Osteoblast (primary cell): ENCODE data around the gene DCXR. TPM values are rescaled to one million over a fixed set of nuclear protein-coding genes. Genes with fewer than 3 reads are reported as not detected.
A peak's percentile ranks its signal among the peaks of the same experiment; 100 is the strongest.

Experiments used
- DNase-seq: peaks from one replicate; pipeline ENCODE4 v3.0.0; 2011; ENCODE audit warnings: low spot score, mixed read lengths; ENCODE audit not compliant: insufficient read length; ENCODE audit errors: missing footprints
- H2AFZ ChIP-seq: 2 replicates; pipeline ENCODE4 v1.6.0; 2011; ENCODE audit warnings: mild to moderate bottlenecking, low read length
- H3K27ac ChIP-seq: 2 replicates; pipeline ENCODE4 v1.5.1; 2011; ENCODE audit warnings: mild to moderate bottlenecking, low read depth, low read length, moderate library complexity
- H3K27me3 ChIP-seq: 2 replicates; pipeline ENCODE4 v1.6.0; 2012; ENCODE audit warnings: mild to moderate bottlenecking, control low read depth, inconsistent platforms, low read length, moderate library complexity; ENCODE audit not compliant: insufficient read depth
- H3K36me3 ChIP-seq: 2 replicates; pipeline ENCODE4 v1.5.1; 2011; ENCODE audit warnings: mild to moderate bottlenecking, low read length, control low read depth, moderate library complexity; ENCODE audit not compliant: insufficient read depth
- H3K4me1 ChIP-seq: 2 replicates; pipeline ENCODE4 v1.5.1; 2011; ENCODE audit warnings: mild to moderate bottlenecking, low read length, control low read depth, moderate library complexity; ENCODE audit not compliant: insufficient read depth
- H3K4me2 ChIP-seq: 2 replicates; pipeline ENCODE4 v1.6.0; 2011; ENCODE audit warnings: mild to moderate bottlenecking, low read length; ENCODE audit not compliant: insufficient read depth
- H3K4me3 ChIP-seq: fragments of 200-600 bp; sonication (generic); 3 replicates; pipeline ENCODE4 v1.5.1; 2012; ENCODE audit warnings: mild to moderate bottlenecking, low read length, inconsistent platforms; ENCODE audit not compliant: insufficient read depth
- H3K79me2 ChIP-seq: 2 replicates; pipeline ENCODE4 v1.6.0; 2012; ENCODE audit warnings: mild to moderate bottlenecking, low read length, control low read depth, inconsistent platforms; ENCODE audit not compliant: insufficient read depth
- H3K9me3 ChIP-seq: 2 replicates; pipeline ENCODE4 v1.5.1; 2011; ENCODE audit warnings: low read depth, low read length, control low read depth
- H4K20me1 ChIP-seq: 2 replicates; pipeline ENCODE4 v1.6.0; 2012; ENCODE audit warnings: mild to moderate bottlenecking, low read length, control low read depth; ENCODE audit not compliant: insufficient read depth
- CTCF ChIP-seq: IDR thresholded peaks from 2 replicates; pipeline ENCODE4 v1.5.1; 2011; ENCODE audit warnings: mild to moderate bottlenecking, low read depth, low read length, moderate library complexity; ENCODE audit errors: extremely low read depth
- total RNA-seq: library from RNA; depleted of rRNA; stranded (reverse); fragments of >200 nt; gene quantifications from 2 replicates; pipeline ENCODE4 v1.2.3, GENCODE V29; 2012

DCXR gene
- total RNA-seq, 1 donor = 31.8 TPM

GRCh38 chr17:82006468-82007227 lies 30.8 kb downstream of the DCXR start:
- peak; percentile 95 for DNase-seq
- Histone ChIP-seq H3K4me3 (no peak overlapping the region), H3K27me3 (no peaks in the 10 kb centered on the region), H2AFZ (no peak overlapping the region), H3K27ac (peak overlapping the region; percentile 28), H3K4me1 (peaks cover 47% of the 10 kb centered on the region), H4K20me1 (peaks cover 7% of the 10 kb centered on the region), H3K36me3 (no peaks in the 10 kb centered on the region), H3K79me2 (no peaks in the 10 kb centered on the region), H3K4me2 (peak overlapping the region; percentile 23), H3K9me3 (no peaks in the 10 kb centered on the region)
- TF ChIP-seq CTCF = no peak

GRCh38 chr17:82005701-82006348 lies 31.7 kb downstream of the DCXR start:
- Histone ChIP-seq H4K20me1 (peaks cover 9% of the 10 kb centered on the region), H3K79me2 (no peaks in the 10 kb centered on the region), H3K36me3 (no peaks in the 10 kb centered on the region), H3K9me3 (no peaks in the 10 kb centered on the region), H3K27ac (no peak overlapping the region), H3K4me2 (no peak overlapping the region), H2AFZ (no peak overlapping the region), H3K27me3 (no peaks in the 10 kb centered on the region), H3K4me1 (peaks cover 47% of the 10 kb centered on the region), H3K4me3 (no peak overlapping the region)
- no peak for TF ChIP-seq CTCF
- DNase-seq = no peak

GRCh38 chr17:82004517-82005455 lies 32.7 kb downstream of the DCXR start:
- H3K36me3 ChIP-seq = no peaks in the 10 kb centered on the region
- H2AFZ ChIP-seq = no peak overlapping the region
- H3K9me3 ChIP-seq = no peaks in the 10 kb centered on the region
- peaks cover 47% of the 10 kb centered on the region for H3K4me1 ChIP-seq
- H3K27ac ChIP-seq = peak overlapping the region; percentile 50
- no peak for DNase-seq
- TF ChIP-seq CTCF = no peak
- H3K4me3 ChIP-seq = no peak overlapping the region
- no peaks in the 10 kb centered on the region for H3K27me3 ChIP-seq
- peaks cover 9% of the 10 kb centered on the region for H4K20me1 ChIP-seq
- H3K79me2 ChIP-seq = peaks cover 2% of the 10 kb centered on the region
- peak overlapping the region; percentile 20 for H3K4me2 ChIP-seq
